GM19438 (cell line): ENCODE measurements around the gene SLAIN1.
A peak's percentile ranks its signal among the peaks of the same experiment; 100 is the strongest.
"Not testable (repeated sequence)": the region's sequence is repeated elsewhere in the genome, so short reads cannot be mapped to it uniquely, and the experiment has no call there.

Experiments used
- ATAC-seq: cut with Tn5 transposase; IDR thresholded peaks from one replicate; pipeline ENCODE4 v1.9.1; 2021; ENCODE audit warnings: low read depth; ENCODE audit not compliant: unreplicated experiment

The SLAIN1 gene

DNA sequence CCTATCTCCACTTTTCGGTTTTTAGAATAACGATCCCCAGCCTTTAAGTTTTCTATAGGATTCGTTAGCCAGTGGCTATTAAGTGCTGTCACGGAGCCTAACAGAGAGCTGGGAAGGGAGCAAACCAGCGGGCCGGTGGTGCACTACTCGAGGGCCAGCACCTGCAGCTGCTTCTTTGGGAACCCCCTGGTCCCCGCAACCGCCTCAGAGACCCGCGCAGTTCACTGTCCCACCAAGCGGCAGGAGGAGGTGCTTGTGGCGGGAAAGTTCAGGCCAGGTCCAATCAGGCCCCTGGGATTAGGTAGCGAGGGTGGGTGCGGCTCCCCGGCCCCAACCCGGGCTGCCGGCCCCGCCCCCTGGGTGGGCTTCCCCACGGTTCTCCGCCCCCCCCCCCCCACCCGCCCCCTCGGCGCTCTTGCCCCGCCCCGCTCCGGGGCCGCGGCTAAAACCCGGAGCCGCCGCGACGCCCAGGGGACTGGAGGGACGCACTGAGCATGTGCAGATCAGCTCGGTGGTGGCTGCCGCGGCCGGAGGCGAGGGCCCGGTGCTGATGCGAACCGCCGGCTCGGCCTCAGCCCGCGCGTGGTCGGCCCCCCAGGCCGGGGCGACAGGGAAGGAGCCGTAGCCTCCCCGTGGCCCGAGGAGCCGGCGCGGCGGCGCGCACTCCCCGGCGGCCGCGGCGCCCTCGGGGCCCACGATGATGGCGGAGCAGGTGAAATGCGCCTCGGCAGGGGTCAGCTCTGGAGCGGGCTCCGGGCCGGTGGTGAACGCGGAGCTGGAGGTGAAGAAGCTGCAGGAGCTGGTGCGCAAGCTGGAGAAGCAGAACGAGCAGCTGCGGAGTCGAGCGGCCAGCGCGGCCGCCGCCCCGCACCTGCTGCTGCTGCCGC, at the start of gene SLAIN1:
Gene SLAIN1, plus strand, starts transcription at position 471 of the 887 bp plus-strand sequence. Its CDS starts 227 bp downstream, at position 698.
- ATAC-seq = peak; percentile 67

DNA sequence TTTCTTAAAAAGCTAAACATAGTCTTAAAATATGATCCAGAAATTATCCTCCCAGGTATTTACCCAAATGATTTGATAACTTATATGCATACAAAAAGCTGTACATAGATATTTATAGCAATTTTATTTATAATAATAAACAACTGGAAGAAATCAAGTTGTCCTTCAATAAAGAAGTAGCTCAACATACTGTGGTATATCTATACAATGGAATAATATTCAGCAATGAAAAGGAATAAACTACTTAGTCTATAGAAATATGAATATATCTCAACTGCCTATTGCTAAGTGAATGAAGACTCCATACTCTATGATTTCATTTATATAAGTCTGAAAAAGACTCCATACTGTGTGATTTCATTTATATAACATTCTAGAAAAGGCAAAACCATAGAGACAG, 47.1 kb upstream of the SLAIN1 start:
- ATAC-seq = no peak

DNA sequence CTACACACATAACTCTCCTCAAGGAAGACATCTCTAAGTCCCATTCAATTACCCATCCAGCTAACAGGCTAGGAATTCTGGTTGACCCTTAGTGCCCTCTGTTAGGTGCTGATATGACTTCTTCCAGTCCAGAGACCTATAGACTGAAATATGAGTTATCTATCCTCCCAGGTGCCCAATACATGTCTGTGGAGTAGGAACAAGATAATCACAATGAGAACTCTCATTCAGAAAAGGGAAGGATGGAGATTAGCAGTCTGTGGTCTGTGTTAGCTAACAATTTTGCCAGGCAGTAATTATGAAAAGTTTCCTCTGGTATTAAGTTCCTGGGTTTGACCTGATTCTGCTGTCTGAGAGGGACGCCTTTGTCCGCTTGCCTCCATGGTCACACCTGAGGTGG, 44.2 kb upstream of the SLAIN1 start:
- ATAC-seq = no peak

DNA sequence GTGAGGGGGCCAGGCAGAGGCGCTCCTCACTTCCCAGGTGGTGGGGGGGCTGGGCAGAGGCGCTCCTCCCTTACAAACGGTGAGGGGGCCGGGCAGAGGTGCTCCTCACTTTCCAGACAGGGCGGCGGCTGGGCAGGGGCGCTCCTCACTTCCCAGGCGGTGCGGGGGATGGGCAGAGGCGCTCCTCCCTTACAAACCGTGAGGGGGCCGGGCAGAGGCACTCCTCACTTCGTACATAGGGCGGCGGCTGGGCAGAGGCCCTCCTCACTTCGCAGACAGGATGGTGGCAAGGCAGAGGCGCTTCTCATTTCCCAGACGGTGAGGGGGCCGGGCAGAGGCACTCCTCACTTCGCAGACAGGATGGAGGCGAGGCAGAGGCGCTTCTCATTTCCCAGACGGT, 37.5 kb upstream of the SLAIN1 start:
- ATAC-seq = not testable (repeated sequence)

DNA sequence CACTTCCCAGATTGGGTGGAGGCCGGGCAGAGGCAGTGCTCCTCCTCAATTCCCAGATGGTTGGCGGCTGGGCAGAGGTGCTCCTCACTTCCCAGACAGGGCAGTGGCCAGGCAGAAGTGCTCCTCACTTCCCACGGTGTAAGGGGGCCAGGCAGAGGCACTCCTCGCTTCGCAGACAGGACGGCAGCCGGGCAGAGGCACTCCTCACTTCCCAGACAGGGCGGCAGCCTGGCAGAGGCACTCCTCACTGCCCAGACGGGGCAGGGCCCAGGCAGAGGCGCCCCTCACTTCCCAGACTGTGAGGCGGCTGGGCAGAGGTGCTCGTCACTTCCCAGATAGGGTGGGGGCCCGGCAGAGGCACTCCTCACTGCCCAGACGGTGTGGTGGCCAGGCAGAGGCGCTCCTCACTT, 36.6 kb upstream of the SLAIN1 start:
- no peak for ATAC-seq

DNA sequence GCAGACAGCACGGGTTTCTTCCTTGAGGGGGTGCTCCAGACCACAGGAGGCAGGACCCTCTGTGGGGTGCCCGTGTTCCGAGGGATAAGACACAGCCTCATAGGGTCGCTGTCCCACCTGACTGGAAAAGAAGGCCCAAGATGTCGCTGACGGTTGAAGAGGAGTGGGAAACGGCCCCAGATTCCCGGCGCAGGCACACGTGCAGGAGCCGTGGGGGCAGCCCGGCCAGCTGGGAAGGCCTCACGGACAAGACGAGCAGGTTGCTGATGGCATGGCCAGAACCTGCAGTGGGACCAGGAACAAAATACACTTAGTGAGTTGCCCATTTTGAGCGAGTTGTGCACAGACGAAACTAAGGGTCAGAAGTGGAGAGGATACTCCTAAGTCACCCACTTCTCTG, 35.2 kb upstream of the SLAIN1 start:
- not testable (repeated sequence) for ATAC-seq

DNA sequence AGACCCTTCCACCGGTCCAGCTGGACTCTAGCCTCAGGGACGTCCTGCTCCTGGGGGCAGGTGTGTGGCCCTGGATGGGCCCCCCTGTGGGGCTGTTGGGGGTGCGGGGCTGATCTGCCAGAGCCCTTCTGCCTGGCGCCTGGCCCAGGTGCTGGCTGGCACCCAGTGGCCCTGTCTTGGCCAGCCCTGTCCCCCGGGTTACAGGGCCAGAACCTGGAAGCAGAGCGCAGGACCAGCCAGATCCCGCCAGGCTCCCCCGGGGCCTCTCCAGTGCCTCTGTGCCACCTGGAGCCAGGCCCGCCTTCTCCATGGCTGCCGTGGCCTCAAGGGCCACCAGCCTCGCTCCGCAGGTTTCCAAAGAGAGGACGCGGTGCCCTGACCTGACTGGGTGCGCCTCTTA, 34.7 kb upstream of the SLAIN1 start:
- ATAC-seq = not testable (repeated sequence)

DNA sequence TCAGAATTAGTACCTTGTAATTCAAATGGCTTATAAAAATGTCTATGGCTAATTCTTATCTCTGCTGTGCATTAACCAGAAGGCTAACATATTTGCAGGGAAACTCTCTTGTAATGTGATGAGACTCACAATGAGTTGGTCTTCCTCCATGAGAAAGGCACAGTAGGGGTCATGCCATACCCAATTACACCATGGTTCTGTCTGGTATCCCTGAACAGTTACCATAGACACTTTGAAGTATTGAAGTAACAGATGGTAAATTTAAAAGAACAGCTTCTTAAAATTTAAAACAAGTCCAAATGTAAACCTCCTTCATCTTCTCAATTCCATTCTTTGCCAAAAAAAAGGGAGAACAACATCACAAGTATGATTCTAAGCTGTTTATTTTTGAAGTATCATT, 22.6 kb upstream of the SLAIN1 start:
- ATAC-seq = no peak

DNA sequence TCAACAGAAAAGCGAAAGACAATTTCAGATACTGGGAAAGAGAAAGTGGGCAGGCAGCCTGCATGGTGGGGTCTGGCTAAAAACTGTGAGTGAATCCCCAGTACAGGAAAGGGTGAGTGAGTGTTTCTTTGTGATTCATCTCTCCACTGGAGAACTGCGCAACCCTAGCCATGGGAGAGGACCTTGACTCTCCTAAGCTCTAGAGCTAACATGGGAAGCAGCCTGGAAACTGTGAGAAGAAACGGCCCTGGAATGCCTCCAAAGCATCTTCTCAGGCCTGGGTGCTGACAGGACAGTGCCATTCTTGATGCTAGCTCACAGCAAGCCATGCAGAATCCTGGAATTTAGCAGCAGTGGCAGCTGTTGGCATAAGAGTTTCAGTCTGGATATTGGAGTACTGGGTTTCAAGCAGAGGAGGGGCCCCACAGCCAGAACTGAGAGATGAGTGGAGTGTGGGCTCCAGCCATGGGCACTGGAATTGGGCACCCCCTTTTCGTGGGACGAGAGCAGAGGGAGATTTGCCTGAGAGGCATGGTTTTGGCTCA, 18.7 kb upstream of the SLAIN1 start:
- ATAC-seq = no peak

DNA sequence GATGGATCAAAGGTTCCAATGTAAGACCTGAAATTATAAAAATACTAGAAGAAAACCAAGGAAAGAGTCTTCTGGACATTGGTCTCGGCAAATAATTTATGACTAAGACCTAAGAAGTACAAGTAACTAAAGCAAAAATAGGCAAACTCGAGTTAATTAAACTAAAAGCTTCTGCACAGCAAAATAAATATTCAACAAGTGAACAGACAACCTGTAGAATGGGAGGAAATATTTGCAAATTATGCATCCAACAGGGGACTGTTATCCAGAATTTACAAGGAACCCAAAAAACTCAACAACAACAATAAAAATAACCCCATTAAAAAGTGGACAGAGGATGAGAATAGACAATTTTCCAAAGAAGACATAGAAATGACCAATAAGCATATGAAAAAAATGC, 9.7 kb upstream of the SLAIN1 start:
- no peak for ATAC-seq

DNA sequence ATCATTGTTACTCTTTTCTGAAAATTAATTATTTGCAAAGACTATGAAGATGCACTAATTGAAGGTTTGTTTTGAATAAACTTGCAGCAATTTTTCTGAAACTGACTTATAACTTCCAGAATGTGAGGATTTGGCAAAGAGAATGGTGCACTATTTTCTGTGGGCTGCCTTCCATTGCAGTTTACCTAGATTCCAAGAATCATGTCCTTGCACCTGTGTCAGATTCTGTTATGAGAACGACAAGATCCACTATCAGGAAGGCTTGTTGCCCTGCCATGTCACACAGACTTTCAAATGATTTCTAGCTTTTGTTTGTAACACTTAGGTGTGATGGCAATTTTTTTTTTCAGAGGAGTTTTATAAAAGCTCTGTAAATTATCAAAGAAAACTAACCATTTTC, 5.6 kb upstream of the SLAIN1 start:
- no peak for ATAC-seq

DNA sequence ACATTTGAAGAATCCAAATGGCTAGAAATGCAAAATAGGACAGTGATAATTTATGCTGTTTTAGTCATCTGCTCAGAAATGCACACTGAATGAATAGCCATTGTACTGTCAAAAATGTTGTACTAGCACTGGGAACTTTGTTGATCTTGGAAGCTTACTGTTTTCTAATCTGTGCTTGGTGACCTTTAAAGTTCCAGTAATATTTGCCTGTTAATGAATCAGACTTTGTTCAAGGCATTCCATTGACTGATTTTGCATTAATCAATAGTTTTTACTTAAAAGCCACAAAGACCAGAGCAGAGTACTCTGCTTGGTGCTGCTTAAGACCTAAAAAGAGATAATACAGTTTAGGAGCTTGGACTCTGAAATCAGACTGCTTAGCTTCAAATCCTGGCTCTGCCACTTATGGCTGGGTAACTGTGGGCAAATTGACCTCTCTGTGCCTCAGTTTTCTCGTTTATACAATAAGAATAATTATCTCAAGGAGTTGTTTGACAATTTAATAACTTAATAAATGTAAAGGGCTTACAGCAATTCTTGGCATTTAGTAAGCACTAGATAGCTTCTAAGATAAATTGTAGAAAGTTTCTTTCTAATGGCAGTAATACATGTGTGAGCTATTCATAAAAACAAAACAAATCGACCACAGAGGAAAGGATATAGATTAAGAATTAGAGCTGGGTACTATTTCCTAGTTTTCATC, 4.6 kb upstream of the SLAIN1 start:
- no peak for ATAC-seq

DNA sequence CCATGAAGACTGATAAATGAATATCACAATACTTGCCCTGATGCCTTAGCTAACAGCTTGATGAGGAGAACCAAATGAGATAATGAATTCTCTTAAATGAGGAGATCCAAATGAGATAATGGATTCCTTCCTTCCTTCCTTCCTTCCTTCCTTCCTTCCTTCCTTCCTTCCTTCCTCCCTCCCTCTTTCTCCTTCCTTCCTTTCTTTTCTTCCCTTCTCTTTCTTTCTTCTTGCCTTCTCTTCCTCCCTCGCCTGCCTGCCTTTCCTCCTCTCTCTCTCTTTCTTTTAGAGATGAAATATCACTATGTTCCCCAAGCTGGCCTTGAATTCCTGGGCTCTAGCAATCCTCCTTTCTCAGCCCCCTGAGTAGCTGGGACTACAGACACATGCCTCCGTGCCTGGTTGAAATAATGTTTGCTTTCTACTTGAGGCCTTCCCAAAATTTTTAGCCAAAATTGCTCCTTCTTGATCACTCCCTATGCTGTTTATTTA, 4.0 kb upstream of the SLAIN1 start:
- no peak for ATAC-seq

DNA sequence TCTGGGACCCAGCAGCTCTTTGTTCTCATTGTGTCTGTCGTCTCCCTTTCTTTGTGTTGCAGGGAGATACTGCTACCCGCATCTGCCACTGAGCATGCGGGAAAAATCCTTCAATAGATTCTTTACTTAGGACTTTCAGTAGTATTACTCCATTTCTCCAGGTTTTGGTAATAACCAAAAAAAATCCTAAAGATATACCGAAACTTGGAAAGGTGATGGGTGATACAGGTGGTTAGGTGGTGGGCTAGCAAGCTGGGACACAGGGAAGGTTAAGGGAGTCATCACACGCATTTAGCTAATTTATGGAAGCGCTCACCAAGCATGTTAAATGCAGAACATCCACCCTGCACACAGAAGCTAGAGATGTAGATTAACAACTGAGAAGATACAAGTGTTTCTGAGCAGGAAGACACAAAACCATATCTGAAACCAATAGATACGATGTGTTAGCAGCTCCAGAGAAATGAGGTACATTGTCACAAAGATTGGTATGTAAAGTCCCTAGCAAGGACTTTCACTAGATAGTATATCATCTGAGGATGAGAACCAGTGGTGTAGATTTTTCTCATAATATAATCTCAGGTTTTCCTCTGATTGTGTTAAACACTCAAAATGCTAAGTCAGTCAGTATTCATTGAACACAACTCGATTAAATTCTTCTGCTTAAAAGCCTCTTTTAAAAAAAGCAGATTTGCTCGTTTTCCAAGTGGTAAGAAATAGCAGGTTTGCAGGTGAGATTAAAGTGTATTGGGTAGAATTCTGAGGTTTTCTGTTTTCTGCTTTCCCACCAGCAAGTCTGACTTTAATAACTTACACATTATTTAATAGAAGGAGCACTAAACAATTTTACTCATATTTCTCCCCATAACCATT, 1.2 kb upstream of the SLAIN1 start:
- ATAC-seq = no peak

DNA sequence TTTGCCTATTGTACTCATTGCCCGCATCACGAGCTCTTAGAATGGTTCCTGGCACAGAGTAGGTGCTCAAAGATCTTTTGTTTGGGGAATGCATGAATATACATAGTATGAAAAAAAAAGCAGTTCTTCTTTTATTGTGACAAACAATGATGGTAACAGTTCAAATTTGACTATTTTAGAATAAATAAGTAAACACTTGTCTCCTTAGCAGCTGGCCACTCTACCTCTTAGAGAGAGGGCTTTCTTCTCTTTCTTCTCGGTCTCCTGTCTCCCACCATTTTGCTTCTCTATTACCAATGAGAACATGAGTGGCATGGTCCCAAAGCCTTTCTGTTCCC, 639 bp upstream of the SLAIN1 start:
- no peak for ATAC-seq

DNA sequence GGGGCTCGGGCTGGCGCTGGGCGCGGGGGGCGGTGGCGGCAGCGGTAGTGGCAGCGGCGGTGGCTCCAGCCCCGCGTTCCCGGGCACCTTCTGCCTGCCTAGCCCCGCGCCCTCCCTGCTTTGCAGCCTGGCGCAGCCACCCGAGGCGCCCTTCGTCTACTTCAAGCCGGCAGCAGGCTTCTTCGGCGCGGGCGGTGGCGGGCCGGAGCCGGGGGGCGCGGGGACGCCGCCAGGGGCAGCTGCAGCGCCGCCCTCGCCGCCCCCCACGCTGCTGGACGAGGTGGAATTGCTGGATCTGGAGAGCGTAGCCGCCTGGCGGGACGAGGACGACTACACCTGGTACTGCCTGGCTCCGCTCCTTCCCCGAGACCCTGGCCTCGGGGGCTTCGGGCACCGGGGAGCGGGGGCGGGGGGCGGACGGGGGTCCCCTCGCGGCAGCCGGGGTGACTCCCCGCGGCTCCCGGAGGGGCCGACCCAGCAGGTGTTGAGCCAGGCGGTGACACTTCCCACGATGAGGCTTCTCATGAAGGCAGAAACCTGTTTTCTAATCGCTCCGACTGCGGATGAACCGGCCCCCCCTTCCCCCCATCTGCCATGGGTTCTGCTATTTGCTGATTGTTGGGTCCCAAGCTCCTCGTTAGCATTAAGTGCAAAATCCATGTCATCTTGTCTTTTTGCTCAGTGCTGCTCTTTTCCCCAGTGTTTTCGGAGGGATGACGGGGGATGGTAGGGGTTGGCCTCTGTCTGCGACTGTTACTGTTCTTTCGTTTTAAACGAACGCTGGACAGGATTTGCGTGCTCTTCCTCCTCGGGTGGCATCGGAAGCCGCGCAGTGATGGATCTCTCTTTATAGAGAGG, 943 bp downstream of the SLAIN1 start:
- ATAC-seq = peak; percentile 33

DNA sequence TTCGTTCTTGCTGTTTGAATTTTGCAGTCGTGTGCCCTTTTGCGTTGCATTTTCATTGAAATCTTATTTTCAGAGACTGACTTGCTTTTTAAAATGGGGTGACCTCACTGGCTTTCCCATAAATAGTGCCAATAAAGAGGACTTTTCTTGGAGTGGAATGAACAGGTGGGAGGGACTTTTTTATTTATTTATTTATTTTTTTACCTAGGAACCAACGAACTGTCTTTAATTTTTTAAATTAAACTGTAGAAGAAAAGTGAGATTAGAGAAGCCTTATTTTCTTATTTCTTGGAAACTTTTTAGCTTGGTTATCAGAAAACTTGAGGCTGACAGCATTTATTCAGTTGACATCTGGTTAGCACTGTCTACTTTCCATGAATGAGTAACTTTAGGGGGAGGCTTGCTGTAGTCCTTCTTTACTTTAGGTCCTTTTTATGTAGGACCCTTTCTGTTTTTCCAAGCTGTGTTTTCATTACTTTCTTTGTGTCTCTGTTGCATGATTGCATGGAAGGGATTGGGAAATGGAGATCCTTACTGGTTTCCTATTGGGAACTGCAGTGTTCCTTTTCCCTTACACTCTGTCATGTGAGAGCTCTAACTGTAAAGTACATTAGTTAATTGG, 1.7 kb downstream of the SLAIN1 start:
- no peak for ATAC-seq

DNA sequence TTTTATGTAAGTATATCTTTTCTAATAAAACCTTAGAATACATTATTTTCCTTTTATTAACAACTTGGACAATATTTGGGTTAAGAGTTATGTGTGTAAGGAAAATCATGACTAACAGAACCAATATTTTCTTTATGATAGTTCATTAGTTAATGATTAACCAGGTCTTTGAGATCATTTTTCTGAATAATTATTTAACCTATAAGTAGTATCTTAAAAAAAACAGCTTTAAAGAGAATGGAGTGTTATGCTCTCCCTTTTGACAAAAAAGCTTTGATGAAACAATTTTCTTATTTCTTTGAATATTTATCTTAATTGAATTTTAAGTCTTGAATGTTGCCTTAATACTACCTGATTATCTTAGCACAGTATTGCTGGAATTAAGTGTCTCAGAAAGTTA, 3.8 kb downstream of the SLAIN1 start:
- ATAC-seq = no peak

DNA sequence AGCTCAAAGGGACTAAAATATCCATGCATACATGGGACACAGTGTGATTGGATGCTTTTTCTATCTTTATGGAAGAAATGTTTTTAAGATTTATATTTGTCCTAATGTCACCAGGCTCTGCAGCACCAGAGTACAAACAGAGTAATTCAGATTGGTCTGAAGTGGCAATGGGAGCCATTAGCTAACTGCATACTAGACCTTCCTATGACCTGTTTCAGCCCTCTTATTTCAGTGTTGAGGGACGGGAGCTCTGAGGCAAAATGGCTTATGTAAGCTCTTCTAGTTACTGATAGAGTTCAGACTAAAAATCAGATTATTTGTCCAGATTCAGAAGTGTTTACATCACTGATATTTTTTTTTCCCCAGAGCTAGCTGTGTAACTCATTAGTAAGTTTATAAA, 4.9 kb downstream of the SLAIN1 start:
- no peak for ATAC-seq
